ENCODE data around the gene MORN1.
"Not testable (repeated sequence)": the region's sequence is repeated elsewhere in the genome, so short reads cannot be mapped to it uniquely, and the experiment has no call there.

The MORN1 gene

DNA sequence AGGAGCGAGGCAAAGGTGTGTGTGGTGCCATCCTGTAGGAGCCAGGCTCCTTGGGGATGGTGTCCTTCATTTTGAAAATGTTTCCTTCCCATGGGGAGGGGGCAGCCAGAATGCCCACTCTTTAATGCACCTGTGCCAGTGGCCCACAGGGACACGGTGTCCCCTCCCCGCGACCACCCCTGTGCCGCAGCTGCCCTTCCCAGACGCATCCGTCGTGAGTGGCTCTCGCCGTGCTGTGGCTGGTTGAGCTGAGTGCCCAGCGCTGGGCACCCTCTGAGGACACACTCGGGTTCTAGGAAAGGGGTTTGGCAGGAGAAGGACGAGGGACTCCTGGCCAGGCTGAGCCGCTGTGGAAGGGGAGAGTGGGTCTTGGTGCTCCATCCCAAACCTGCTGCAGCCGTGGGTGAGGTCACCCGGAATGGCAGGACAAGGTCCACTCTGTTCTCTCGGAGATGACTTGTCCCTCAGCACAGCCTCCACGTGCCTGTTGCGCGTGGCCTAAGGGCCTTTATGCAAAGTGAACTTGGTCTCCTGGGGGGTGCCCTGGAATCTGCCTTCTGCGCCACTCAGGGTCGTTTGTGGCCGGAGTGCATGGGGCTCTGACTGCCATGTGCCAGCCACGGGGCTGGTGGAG lies 88.9 kb downstream of the MORN1 start:
- DNase-seq: no peak

- no peak for DNase-seq
These were observed 89.6 kb downstream of the MORN1 start for GRCh38 chr1:2301607-2302291.

DNA sequence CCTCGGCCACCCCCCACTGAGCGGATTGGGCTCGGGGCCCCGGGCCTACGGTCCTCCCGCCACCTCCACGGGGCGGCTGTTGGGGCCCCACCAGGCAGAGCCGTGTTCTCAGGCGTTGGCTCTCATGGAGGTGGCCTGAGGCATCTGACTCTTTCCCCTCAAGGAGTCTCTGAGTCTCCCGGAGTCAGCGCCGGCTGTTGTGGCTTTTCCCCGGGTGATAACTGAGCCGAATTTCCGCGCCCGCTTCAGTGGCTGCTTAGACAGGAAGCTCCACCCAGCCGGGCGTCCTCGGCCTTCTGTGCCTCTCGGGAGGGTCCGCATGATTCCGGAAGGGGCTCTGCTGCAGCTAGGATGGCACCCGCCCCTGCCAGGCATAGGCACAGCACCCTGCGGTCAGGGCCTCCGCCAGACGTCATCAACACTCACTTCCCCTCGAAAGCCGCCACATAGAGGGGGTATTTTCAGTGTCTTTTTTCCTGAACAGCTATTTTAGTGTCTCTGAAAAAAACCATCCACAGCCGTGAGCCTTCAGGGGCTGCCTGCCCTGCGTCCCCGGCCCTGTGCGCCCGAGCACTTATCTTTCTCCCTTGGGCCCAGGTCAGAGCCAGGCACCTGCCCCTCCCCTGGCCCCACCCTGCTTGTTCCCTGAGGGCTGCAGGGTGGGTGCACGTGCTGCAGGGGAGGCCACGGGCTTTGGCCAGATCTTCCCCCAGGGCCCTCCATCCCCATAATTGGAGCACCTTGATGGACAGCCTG lies 90.3 kb downstream of the MORN1 start:
- peak; percentile 69 for DNase-seq

DNA sequence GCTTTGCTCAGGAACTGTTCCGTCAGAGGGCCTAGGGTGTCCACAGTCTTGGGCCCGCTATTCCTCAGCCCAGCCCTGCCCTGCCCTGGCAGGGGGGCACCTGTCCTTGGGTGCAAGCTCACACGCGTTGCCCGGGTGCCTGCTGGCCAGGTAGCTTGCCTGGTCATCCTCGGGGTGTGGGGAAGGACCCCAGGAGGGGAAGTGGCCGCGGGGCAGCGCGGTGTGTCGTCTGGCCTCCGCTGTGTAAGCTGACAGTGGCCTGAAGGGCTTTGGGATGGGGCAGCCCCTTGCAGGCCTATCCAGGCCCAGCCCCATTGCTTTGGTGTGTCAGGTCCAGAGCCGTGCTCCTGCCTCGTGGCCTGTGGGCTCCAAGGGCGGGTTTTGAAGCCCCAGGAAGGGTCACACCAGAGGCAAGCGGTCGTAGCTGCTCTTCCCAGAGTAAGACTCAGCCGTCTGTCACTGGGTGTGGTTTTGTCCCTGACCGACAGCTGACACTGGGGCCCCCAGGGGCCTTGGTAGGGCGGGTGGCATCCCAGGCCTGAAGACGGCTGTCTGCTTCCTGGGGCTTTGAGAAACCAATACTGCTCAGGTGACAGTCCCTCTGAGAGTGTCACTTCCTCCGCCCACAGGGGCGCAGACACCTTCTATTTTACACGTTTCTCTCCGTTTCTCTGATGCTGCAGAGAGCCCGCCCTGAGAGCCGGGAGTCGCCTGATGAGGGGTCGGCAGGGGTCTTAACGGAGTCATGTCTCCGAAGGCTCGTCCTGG lies 91.2 kb downstream of the MORN1 start:
- peak; percentile 65 for DNase-seq

DNA sequence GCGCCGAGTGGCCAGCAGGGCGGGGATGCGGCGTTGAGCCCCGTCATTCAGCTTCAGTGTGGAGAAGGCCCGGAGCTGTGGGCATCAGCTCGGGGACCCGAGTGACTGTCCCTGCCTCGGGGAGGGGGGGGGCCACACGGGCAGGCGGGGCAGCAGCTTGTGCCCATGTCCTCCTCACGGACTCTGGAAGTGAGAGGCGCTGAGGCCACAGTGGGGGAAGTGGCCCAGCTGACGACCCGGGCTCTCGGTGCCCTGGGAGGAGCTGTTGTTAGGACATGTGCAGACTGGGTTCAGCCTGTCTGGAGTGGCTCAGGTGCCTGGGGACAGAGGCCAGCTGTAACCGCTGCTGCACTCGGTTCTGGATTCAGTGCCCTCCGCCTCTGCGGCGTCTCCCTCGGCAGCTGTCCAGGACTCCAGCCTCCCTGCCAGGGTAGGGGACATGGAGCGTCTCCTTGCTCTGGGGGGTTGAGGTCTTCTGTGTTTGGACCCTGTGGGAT lies 92.2 kb downstream of the MORN1 start:
- DNase-seq: no peak

DNA sequence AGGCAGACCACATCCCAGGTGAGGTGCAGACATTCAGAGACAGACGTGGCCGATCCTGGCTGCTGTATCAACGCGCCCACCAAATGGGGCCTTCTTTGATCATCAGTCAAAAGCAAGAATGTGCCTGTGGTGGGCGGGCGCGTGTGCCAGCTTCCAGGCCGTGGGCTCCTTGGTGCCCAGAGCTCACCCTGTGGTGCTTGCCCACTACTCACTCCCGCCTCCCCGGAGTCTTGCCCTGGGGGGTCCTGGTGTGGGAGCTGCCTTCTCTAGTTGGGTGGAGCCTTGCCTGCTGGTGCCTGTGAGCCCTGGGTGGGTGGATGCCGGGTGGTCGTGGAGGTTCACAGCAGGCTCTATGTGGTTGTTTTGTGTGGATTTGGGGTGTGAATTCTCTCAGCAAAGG lies 92.7 kb downstream of the MORN1 start:
- DNase-seq: no peak

DNA sequence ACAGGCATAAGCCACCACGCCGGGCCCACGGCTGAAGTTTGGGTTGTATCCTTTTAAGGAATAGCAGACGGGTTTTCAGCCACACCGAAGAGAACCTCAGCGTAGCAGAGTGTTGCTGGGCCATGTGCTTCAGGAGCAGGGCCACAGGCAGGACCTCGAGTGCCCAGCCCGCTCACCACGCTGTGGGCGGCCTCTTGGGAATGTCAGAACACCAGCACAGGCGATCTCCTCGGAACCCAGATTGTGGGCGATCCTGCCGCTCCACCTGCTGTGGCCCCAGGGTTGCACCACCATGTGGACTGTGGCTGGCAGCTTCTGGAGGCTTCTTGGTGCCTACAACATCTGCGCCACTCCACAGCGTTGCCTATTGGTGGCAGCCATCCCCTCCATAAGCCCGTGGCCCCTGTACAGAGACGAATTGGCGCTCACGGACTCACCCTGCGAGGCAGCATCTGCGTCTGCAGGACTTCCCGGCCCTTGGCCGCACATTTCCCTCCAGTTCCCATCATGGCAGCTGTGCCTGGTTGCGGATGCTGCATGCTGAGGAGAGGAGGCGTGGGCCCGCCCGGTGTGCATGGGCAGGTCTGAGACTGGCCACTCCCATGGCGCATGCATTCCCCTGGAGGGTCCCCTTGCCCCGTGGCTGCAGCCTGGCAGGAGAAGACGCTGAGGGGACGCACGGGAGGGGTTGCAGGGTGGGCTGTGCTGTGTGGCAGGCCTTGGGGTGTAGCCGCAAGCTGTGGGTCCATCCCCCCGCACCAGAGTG lies 93.9 kb downstream of the MORN1 start:
- DNase-seq: no peak

DNA sequence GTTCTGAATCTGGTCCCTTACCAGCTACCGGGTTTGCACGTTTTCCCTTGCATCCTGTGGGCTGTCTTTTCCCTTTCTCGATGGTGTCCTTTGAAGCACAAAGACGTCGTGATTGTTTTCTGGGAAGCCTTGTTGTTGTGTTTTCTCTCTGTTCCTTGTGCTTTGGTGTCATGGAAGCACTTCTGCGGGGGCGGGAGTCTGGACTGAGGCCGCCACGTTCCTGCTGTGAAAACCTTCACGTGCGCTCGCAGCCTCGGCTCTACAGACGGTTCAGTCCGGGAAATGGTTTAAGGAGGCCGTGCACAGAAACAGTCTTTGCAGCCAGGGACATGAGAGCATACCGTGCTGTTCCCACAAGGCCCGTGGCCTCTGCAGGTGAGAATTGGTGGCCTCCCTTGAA lies 94.7 kb downstream of the MORN1 start:
- no peak for DNase-seq

DNA sequence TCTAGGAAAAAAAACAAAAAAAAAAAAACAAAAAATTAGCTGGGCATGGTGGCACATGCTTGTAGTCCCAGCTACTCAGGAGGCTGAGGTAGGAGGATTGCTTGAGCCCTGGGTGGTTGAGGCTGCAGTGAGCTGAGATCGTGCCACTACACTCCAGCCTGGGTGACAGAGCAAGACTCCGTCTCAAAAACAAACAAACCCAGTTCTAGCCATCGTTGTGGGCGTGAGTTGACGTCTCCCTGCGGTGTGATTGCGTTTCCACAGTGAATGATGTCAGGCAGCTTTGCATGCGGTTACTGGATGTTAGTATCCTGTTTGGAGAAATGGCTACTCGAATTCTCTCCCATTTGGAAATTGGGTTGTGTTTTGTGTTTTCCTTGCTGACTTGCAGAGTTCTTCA lies 95.1 kb downstream of the MORN1 start:
- not testable (repeated sequence) for DNase-seq

DNA sequence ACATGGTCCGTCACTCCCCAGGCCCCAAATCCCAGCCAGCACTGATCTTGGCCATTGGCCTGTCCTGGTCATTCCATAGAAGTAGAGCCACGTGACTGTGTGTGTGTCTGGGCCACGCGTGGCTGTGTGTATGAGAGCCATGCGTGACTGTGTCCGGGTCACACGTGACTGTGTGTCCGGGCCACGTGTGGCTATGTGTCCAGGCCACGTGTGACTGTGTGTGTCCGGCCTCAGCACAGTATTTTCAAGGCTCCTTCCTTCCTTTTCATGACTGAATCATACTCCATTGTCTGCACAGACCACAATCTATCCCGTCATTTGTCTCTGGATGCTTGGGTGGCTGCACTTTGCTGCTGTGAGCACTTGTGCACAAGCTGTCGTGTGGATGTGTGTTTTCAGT lies 95.8 kb downstream of the MORN1 start:
- no peak for DNase-seq

- no peak for DNase-seq
These were observed 96.7 kb downstream of the MORN1 start for GRCh38 chr1:2294725-2295078.

DNA sequence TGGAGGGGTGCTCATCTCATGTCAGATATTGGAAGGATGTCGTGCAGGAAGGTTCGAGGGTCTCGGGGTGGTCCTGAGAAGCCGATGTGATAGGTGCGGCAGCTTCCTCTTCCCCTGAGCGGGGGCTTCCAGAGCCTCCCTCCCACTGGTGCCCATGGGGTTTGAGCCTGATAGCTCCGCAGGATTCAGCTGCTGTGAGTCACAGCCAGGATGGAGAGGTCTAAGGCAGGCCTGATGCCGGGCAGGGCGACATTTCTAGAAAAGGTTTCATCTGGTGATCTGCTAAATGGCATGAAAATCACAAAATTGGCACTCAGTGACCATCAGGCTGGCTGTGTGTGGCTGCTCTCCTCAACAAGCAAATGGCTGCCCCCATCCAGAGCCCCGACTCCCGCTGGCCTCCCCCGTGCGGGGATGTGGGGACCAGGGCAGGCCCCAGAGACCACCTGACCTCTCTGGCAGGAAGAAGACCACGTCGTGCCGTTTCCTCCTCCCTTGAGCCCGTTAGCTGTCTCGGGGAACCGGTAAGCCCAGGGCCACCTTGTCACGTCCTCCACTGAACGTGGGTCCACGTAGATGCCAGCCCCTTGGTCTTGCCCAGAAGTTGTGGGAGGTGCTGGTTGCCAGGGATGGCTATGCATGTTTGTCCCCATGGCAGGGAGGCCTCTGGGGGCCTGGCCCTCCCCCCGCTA lies 97.2 kb downstream of the MORN1 start:
- DNase-seq: no peak

GRCh38 chr1:2292725-2293450 lies 98.5 kb downstream of the MORN1 start:
- no peak for DNase-seq

DNA sequence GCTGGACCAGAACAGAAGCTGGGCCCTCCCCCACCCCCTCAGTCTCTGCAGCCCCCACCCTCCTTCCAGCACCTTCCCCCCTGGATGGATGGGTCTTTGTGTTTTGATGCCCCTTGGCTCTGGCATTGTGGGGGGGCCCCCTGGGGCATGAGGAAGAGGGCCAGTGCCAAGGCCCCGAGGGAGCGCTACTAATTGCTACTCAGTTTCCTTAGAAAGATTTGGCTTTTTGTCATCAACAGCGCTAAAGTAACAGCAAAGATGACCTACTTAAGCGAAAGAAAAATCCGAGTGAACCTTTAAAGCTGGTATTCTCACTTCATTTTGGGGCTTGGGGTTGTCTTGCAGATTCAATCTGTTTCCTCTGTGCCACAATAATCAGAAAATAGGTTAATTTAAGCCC lies 99.8 kb downstream of the MORN1 start:
- no peak for DNase-seq

DNA sequence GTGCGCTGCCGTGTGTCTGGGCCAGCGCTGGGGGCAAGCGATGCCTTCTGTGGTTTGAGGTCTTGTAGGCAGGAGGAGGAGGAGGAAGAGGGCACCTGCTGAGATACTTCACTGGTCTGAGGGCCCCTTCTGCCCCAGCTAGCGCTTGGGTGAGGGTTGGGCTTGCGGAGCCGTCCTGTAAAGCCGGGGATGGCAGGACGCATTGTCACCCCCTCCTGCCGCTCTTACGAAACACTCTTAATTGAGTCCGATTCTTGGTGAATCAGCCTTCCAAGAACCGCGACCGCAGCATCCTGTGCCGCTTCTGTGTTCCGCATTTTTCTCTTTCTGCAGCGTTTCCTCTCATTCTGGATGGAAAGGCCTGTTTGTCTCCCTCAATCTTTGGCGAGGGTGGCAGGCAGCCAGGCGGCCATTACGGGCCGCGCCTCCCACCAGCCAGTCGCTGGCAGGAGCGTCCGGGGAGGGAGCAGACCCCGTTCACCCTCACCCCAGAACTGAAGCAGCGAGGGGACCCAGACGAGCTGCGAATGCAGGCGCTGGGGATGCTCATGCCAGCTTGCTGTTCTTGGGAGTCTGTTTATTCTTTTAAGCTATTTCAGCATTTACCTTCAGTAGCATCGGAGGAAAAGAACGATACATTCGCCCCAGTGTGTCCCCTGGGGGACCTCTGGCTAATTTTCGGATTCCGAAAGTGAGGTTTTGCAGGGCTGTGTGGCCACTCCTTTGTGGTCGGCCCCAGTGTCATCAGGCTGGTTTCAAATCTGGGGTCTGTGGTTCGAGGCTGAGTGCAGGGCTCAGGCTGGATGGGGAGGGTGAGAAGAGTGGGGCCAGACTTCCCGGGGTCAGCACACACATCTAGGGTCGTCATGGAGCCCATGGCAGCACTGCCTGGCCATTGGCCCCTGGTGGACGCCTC lies 100.5 kb downstream of the MORN1 start:
- peak; percentile 70 for DNase-seq

GRCh38 chr1:2290171-2290578 lies 101.2 kb downstream of the MORN1 start:
- no peak for DNase-seq

- no peak for DNase-seq
These were observed 101.7 kb downstream of the MORN1 start for GRCh38 chr1:2289607-2290006.

DNA sequence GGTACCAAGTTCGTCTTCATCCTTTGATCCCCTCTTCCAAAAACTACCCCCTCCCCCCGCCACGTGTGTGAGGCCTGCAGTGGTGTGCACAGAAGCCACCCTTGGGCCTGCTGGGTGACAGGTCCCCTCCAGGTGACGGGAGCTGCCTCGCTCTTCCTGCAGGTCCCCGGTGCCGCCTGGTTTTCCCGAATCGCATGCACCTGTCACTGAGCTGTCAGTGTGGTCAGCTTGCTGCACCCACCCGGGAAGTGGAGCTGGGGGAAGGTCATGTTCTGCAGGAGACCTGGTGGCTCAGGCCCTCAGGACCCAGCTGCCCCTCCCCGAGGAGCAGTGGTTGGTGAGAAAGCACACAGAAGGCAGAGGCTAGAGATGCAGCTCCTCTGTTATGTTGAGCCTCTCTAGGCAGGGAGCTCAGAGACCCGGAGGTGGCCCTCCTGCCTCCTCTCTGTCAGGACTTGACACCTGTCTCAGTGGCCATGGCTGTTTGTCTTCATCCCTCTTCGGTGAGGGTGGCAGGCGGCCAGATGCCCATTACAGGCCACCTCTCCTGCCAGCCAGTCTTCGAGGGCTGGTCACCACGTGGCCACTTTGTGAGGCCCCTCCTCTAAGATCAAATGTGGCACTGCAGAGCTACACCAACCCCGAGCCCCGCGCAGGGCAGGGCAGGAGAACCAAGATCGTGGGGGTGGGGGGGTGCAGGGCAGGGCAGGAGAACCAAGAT lies 102.4 kb downstream of the MORN1 start:
- DNase-seq: no peak

DNA sequence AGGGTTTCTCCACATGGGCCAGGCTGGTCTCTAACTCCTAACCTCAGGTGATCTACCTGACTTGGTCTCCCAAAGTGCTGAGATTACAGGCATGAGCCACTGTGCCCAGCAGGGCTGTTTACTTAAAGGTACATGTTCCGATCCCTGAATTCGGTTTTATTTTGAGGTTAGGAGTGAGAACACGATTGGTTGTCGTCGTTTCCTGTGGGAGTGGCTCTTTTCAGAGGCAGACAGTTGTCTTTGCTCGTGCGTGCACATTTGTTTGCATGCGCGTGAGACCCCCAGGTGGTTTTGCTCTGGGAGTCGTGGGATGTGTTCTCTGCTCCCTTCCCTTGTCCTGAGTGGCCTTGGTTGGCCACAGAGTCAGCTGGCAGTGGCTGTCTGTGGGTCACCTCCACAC lies 103.0 kb downstream of the MORN1 start:
- no peak for DNase-seq
